Activated CD4-positive, CD25-positive, alpha-beta regulatory T cell treated with anti-CD3 and anti-CD28 coated beads, Interleukin-2, amount 50 U/mL, for 24 hours (primary cell): ENCODE data around the gene RAP2B.
"Not testable (repeated sequence)": the region's sequence is repeated elsewhere in the genome, so short reads cannot be mapped to it uniquely, and the experiment has no call there.

Experiments
- ATAC-seq, 2 donors: fragments of 150-1000 bp; cut with Tn5 transposase; one replicate each; pipeline ENCODE4 v1.10.0; 2021; ENCODE audit warnings: mild to moderate bottlenecking in 1 of 2, moderate library complexity in 1 of 2

Gene RAP2B

GRCh38 chr3:153160451-153161137, 1.4 kb upstream of the RAP2B start:
- peak; percentile 25 to 27 for ATAC-seq

GRCh38 chr3:153161138-153161713, 800 bp upstream of the RAP2B start:
- ATAC-seq = peak; percentile 87 to 88

GRCh38 chr3:153162513-153163392, 727 bp downstream of the RAP2B start:
- peak in 1 of 2 donors; percentile 1 for ATAC-seq

GRCh38 chr3:153163393-153163724, 1.3 kb downstream of the RAP2B start:
- no peak for ATAC-seq

- no peak for ATAC-seq
Observed at GRCh38 chr3:153163756-153164550, 1.9 kb downstream of the RAP2B start.

GRCh38 chr3:153165261-153165681, 3.2 kb downstream of the RAP2B start:
- ATAC-seq = no peak

GRCh38 chr3:153166206-153166605, 4.2 kb downstream of the RAP2B start:
- ATAC-seq = no peak

- ATAC-seq = no peak
Observed at GRCh38 chr3:153166796-153167195, 4.8 kb downstream of the RAP2B start.

- no peak for ATAC-seq
Observed at GRCh38 chr3:153169793-153170383, 7.9 kb downstream of the RAP2B start.

- ATAC-seq = no peak
Observed at GRCh38 chr3:153171256-153171655, 9.2 kb downstream of the RAP2B start.

GRCh38 chr3:153171918-153172317, 9.9 kb downstream of the RAP2B start:
- no peak for ATAC-seq

GRCh38 chr3:153172796-153173757, 11.1 kb downstream of the RAP2B start:
- no peak for ATAC-seq

- ATAC-seq = no peak
Observed at GRCh38 chr3:153173758-153174516, 11.9 kb downstream of the RAP2B start.

- no peak for ATAC-seq
Observed at GRCh38 chr3:153176197-153176596, 14.2 kb downstream of the RAP2B start.

GRCh38 chr3:153180860-153181372, 18.9 kb downstream of the RAP2B start:
- ATAC-seq = no peak

GRCh38 chr3:153182501-153183293, 20.7 kb downstream of the RAP2B start:
- ATAC-seq = no peak

GRCh38 chr3:153190923-153191322, 28.9 kb downstream of the RAP2B start:
- ATAC-seq = no peak

- no peak for ATAC-seq
Observed at GRCh38 chr3:153192327-153192726, 30.3 kb downstream of the RAP2B start.

- not testable (repeated sequence) for ATAC-seq
Observed at GRCh38 chr3:153193786-153194476, 31.9 kb downstream of the RAP2B start.
